Transverse colon (tissue), 4 donors: ENCODE results near the gene ABHD16A.

Experiments
- EP300 ChIP-seq: sonication (generic); formaldehyde crosslinking; IDR thresholded peaks from one replicate; pipeline ENCODE4 v1.6.1; 2017; ENCODE audit warnings: antibody characterized with exemption, low read depth
- POLR2A ChIP-seq: fragments of 450-650 bp; IDR thresholded peaks from one replicate; pipeline ENCODE4 v1.6.1; 2016; ENCODE audit warnings: antibody characterized with exemption, mild to moderate bottlenecking, moderate library complexity
- POLR2AphosphoS5 ChIP-seq, 3 donors: sonication (generic); formaldehyde crosslinking; IDR thresholded peaks; one replicate each; pipeline ENCODE4 v1.6.1; 2016; ENCODE audit warnings: antibody characterized with exemption in 3 of 3
- TF ChIP-seq, protein P1 (sequence below), 5 experiments: fragments of 200-600 bp in 3 of 5; fragments of 450-650 bp in 2 of 5; sonication (generic) in 3 of 5; IDR thresholded peaks; 1 replicate in 2 of 5; 2 replicates in 3 of 5; pipeline ENCODE4 v1.5.1; 2016 to 2017; ENCODE audit warnings: antibody characterized with exemption in 5 of 5, inconsistent platforms in 3 of 5, mild to moderate bottlenecking in 2 of 5, moderate library complexity in 1 of 5

DNA sequence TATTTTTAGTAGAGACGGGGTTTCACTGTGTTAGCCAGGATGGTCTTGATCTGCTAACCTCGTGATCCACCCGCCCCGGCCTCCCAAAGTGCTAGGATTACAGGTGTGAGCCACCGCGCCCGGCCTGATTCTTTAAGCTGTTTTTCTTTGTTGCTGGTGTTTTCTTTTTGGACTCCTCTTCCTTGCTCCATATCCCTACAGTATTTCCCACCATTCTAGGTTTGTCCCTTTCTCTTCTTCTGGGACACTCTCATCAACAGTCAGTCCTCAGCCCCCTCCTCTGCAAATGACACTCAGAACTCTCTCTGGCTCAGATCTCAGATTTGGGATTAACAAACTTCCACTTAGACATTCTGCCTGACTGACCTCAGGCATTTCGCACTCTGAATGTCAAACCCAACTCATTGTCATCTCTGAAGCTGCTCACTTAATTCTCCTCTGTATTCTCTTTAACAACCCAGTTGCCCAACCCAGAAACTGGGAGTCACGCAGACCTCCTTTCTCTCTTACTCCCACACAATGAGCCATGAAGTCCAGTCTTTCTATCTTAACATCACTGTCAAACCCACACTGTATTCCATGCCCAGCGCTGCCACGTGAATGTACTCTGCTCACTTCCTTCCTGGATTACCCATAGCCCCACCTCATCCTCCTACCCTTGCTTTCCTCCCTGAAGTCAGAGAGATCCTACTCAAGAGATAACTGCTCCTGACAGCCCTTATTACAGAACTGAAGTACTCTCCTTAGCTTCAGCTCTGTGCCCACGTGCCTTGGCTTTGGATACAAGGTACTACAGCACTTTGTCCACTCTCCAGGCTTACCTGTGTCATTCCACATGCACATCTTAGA, 22.6 kb upstream of the ABHD16A start:
- TF ChIP-seq, protein P1, sequence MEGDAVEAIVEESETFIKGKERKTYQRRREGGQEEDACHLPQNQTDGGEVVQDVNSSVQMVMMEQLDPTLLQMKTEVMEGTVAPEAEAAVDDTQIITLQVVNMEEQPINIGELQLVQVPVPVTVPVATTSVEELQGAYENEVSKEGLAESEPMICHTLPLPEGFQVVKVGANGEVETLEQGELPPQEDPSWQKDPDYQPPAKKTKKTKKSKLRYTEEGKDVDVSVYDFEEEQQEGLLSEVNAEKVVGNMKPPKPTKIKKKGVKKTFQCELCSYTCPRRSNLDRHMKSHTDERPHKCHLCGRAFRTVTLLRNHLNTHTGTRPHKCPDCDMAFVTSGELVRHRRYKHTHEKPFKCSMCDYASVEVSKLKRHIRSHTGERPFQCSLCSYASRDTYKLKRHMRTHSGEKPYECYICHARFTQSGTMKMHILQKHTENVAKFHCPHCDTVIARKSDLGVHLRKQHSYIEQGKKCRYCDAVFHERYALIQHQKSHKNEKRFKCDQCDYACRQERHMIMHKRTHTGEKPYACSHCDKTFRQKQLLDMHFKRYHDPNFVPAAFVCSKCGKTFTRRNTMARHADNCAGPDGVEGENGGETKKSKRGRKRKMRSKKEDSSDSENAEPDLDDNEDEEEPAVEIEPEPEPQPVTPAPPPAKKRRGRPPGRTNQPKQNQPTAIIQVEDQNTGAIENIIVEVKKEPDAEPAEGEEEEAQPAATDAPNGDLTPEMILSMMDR (IDR thresholded peaks at IDR 0.05), result no peak
- TF ChIP-seq POLR2AphosphoS5 (IDR thresholded peaks at IDR 0.05), result no peak
- TF ChIP-seq POLR2A, result no peak
- no peak for TF ChIP-seq EP300
